ENCODE measurements around the gene SIDT1.
A peak's percentile ranks its signal among the peaks of the same experiment; 100 is the strongest.

SIDT1 gene

GRCh38 chr3:113545594-113545993 is 13.2 kb downstream of the SIDT1 start:
- no peak for DNase-seq (ENCODE audit: low spot score)

- no peak for DNase-seq (ENCODE audit: low spot score)
Measured at GRCh38 chr3:113546414-113546893, 14.1 kb downstream of the SIDT1 start.

- DNase-seq (ENCODE audit: low spot score), result no peak
Measured at GRCh38 chr3:113548501-113548900, 16.1 kb downstream of the SIDT1 start.

DNA sequence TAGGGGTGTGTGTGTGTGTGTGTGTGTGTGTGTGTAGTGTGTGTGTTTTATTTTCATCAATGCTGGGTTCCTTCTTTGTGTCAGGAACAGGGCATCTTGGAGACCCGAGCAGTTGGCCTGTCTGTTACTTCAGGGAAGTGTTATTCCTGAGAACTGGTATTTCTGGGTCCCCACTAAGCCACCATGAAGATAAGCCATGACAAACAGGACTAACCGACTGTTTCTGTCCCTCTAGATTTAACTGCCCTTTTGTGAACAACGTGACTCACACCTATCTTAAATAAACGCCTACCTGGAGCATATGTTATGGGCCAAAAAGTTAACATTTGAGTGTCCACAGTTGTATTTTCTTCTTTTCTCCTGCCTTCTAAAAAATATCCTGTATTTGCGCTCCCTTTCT is 19.5 kb downstream of the SIDT1 start:
- no peak for DNase-seq (ENCODE audit: low spot score)

GRCh38 chr3:113552851-113553250 is 20.5 kb downstream of the SIDT1 start:
- peak; percentile 30 for DNase-seq (ENCODE audit: low spot score)

- DNase-seq (ENCODE audit: low spot score), result no peak
Measured at GRCh38 chr3:113555138-113555537, 22.8 kb downstream of the SIDT1 start.

GRCh38 chr3:113556316-113556945 is 24.1 kb downstream of the SIDT1 start:
- no peak for DNase-seq (ENCODE audit: low spot score)

GRCh38 chr3:113556946-113557335 is 24.6 kb downstream of the SIDT1 start:
- DNase-seq (ENCODE audit: low spot score), result no peak

DNA sequence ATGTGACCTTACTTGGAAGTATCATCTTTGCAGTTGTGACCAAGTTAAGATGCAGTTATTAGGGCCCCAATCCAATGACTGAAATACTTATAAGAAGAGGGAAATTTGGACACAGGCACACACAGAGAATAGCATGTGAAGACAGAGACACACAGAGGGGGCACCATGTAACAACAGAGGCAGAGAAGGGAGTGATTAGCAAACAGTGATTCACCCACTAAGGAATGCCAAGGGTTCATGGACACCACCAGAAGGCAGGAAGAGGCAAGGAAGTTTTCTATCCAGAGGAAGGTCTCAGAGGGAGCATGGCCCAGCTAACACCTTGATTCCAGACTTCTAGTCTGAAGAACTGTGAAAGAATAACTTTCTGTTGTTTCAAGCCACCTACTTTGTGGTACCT is 25.0 kb downstream of the SIDT1 start:
- no peak for DNase-seq (ENCODE audit: low spot score)

DNA sequence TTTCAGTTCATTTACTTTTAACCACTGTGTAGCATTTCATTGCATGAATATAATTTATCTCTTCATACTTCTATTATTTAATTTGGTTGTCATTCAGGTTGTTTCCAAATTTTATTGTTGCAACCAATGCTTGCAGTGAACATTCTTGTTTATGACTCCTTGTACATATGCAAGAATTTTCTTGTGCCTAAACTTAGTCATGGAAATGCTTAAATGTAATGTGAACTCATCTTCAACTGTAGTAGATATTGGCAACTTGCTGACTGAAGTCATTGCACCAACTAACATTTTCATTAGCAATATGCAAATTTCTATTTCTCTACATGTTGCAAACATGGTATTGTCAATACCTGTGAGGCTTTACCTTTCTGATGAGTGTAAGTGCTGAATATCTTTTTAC is 26.7 kb downstream of the SIDT1 start:
- DNase-seq (ENCODE audit: low spot score), result no peak

DNA sequence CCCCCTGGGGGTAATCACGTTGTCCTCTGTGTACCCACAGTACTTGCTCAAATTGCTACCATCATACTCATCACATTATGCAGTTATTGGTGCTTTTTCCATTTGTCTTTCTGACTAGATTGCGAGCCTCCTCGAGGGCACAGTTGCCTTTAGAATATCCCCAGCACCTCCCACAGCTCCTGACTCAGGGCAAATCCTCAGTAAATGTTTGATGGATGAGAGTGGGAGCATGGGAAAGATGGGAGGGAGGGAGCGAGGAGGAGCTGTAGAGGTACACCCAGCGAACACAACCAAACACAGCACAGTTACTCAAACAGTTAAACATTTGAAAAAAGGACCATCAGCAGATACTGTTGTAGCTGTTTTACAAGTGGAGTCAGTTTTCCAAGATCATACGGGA is 27.9 kb downstream of the SIDT1 start:
- no peak for DNase-seq (ENCODE audit: low spot score)

- peak; percentile 28 for DNase-seq (ENCODE audit: low spot score)
Measured at GRCh38 chr3:113560831-113561623, 28.7 kb downstream of the SIDT1 start.

GRCh38 chr3:113565555-113565954 is 33.2 kb downstream of the SIDT1 start:
- no peak for DNase-seq (ENCODE audit: low spot score)

- no peak for DNase-seq (ENCODE audit: low spot score)
Measured at GRCh38 chr3:113570158-113570557, 37.8 kb downstream of the SIDT1 start.

- DNase-seq (ENCODE audit: low spot score), result no peak
Measured at GRCh38 chr3:113571360-113571759, 39.0 kb downstream of the SIDT1 start.

DNA sequence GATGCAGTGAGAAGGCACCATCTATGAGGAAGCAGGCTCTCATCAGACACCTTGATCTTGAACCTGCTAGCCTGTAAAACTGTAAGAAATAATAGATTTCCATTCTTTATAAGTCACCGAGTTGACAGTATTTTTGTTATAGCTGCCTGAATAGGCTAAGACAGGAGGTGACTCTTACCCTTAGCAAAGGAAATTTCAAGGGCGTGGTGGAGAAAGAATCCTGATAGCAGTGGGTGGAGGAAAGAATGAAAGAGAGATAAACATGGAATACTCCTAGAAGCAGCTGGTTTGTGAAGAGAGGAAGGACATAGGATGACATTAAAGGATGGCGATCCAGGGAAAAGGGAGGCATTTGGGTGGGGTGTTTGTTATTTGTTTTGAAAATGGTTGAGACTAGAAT is 41.4 kb downstream of the SIDT1 start:
- DNase-seq (ENCODE audit: low spot score), result no peak

- DNase-seq (ENCODE audit: low spot score), result no peak
Measured at GRCh38 chr3:113574213-113574612, 41.9 kb downstream of the SIDT1 start.

- no peak for DNase-seq (ENCODE audit: low spot score)
Measured at GRCh38 chr3:113575206-113575605, 42.9 kb downstream of the SIDT1 start.

DNA sequence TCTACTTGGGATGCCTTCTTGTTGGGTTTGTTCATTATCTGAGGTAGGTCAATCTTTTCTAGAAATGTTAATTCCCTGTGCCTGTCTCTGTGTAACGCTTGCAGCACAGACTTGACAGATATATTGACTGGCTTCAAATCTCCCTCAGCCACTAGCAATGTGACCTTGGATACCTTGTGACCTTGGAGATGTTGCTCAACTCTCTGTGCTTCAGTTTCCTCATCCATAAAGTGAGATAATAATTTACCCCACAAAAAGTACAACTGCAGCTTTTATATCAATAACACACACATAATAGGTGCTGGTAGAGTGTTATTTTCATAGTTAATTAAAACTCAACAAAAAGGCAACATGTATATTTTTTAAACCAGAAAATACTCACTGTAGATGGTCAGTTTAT is 52.9 kb downstream of the SIDT1 start:
- no peak for DNase-seq (ENCODE audit: low spot score)

DNA sequence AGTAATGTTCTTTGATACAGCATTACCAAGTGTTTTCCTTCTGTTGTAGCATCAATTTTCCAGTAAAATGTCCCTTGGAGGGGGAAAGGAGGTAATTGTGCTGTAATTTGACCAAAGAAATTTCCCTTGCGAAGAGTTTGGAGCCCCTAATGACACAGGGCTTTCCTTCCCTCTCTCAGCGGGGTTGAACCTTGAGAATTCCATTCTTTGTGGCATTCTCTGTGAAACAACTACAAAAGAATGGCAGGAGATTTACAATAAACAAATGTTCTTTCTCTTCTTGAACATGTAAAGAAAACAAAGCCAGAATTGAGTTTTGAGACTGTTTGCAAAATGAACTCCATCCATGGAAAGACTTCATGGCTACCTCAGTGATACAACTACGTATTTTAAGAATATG is 53.4 kb downstream of the SIDT1 start:
- no peak for DNase-seq (ENCODE audit: low spot score)

DNA sequence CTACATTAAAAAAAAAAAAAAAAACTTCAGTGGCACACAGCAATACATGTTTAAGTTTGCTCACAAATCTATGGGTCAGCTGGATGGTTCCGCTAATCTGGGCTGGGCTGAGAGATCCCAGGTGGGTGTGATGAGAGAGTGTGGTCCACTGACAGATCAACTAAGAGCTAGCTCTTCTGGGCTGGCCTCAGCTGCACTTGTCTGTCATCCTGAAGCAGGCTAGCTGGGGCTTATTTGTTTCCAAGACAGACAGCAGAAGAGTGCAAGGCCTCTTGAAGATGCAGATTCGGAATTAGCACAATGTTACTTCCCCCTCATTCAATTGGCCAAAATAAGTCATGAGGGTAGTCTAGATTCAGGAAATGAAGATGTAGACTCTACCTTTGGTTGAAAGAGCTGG is 56.5 kb downstream of the SIDT1 start:
- DNase-seq (ENCODE audit: low spot score), result no peak

DNA sequence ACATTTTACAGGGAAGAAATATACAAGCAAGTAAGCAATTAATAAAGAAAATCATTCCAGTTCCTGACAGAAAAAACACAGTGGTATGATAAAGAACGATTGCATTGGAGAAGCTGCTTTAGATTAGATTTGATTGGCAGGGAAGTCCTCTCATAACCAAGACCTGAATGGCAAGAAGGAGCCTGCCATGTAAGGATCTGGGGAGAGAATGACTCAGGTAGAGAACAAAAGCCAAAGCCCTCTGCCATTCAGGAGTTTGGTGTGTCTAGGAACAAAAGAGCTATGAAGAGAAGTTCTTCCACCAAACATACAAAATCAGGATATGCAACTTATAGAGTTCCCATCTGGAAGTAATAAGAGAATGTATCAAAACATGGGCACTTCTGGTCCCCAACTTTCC is 57.6 kb downstream of the SIDT1 start:
- DNase-seq (ENCODE audit: low spot score), result no peak

DNA sequence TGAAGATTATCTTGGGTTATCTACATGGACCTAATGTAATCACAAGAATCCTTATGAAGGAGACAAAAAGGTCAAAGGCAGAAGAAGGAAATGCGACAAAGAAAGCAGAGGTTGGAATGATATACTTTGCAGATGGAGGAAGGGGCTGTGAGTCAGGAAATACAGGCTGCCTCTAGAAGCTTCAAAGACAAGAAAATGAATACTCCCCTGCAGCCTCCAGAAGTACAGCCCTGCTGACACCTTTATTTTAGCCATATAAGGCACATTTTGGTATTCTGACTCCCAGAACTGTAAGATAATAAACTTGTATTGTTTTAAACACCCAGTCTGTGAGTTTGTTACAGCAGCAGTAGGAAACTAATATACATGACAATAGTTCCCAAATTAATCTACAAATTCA is 58.6 kb downstream of the SIDT1 start:
- no peak for DNase-seq (ENCODE audit: low spot score)

DNA sequence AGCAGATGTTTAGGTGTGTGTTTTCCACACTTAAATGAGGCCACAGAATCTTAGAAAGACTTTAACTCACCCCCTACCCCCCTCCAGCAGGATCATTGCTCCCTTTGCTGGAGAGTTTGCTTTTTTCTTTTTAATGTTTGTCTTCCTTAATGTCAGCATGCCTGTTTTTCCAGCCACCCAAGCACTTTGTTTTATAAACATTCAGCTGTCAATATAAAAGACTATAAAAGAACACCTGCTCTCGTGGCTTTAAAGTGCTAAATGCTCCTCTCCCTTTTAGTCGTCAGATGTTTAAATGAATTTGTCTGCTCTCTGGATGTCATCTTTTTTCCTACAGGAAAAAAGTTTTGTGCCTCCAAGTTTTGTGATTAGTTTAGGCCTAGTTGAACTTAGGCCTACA is 61.7 kb downstream of the SIDT1 start:
- no peak for DNase-seq (ENCODE audit: low spot score)

Measured in CD4-positive, alpha-beta T cell treated with Interleukin-15 for 4 hours (primary cell).